Posterior cingulate gyrus (tissue), 11 donors: ENCODE measurements around the gene MAOB.
A peak's percentile ranks its signal among the peaks of the same experiment; 100 is the strongest.
"Not testable (repeated sequence)": the region's sequence is repeated elsewhere in the genome, so short reads cannot be mapped to it uniquely, and the experiment has no call there.

Source experiments
- DNase-seq, 10 donors: peaks; one replicate each; pipeline versions ENCODE4 v3.0.0 to v3.0.0-alpha.2; 2020 to 2021; ENCODE audit warnings: mixed read lengths in 3 of 10
- intact Hi-C: fragments of 100-400 bp; cut with DNase I; formaldehyde crosslinking; loops from one replicate; pipeline ENCODE4 v1.15.1; 2023

MAOB gene

GRCh38 chrX:43804021-43804420, 78.2 kb downstream of the MAOB start:
- DNase-seq, result no peak
- intact Hi-C loops, result no loop called here

GRCh38 chrX:43785930-43786591, 96.2 kb downstream of the MAOB start:
- no peak for DNase-seq
- intact Hi-C loops, result no loop called here

- intact Hi-C loops, result loop anchor here (10.0 kb wide), 1 partner anchor 1963 kb away; no protein-coding TSS in a partner anchor
- no peak for DNase-seq
Measured at GRCh38 chrX:43758044-43758443, 124.2 kb downstream of the MAOB start.

- intact Hi-C loops, result loop anchor here (10.0 kb wide), 1 partner anchor 1961 kb away; no protein-coding TSS in a partner anchor
- no peak for DNase-seq
Measured at GRCh38 chrX:43756076-43756475, 126.2 kb downstream of the MAOB start.

GRCh38 chrX:43753637-43754036, 128.6 kb downstream of the MAOB start:
- intact Hi-C loops, result loop anchor here (10.0 kb wide), 1 partner anchor 1959 kb away; no protein-coding TSS in a partner anchor
- DNase-seq, result no peak

GRCh38 chrX:43750248-43750676, 132.0 kb downstream of the MAOB start:
- intact Hi-C loops, result loop anchor here (1.0 to 10.0 kb wide), 2 partner anchors 190 to 1955 kb away; no protein-coding TSS in a partner anchor
- DNase-seq, result peak in 4 of 10 donors; percentile 8 to 28 (median 12)

- intact Hi-C loops, result no loop called here
- no peak for DNase-seq
Measured at GRCh38 chrX:43747476-43747875, 134.8 kb downstream of the MAOB start.

- intact Hi-C loops, result no loop called here
- no peak for DNase-seq
Measured at GRCh38 chrX:43745938-43746721, 136.1 kb downstream of the MAOB start.

- no peak for DNase-seq
- intact Hi-C loops, result no loop called here
Measured at GRCh38 chrX:43744284-43744683, 138.0 kb downstream of the MAOB start.

- DNase-seq, result no peak
- intact Hi-C loops, result no loop called here
Measured at GRCh38 chrX:43743100-43743822, 139.0 kb downstream of the MAOB start.

GRCh38 chrX:43741843-43742573, 140.2 kb downstream of the MAOB start:
- intact Hi-C loops, result no loop called here
- no peak for DNase-seq

GRCh38 chrX:43735957-43736356, 146.3 kb downstream of the MAOB start:
- no peak for DNase-seq
- intact Hi-C loops, result no loop called here

GRCh38 chrX:43735534-43735933, 146.7 kb downstream of the MAOB start:
- DNase-seq, result peak in 1 of 10 donors; percentile 43
- intact Hi-C loops, result no loop called here

- DNase-seq, result no peak
- intact Hi-C loops, result no loop called here
Measured at GRCh38 chrX:43734444-43734843, 147.8 kb downstream of the MAOB start.

- intact Hi-C loops, result no loop called here
- DNase-seq, result no peak
Measured at GRCh38 chrX:43733699-43734098, 148.6 kb downstream of the MAOB start.

GRCh38 chrX:43731086-43731485, 151.2 kb downstream of the MAOB start:
- no peak for DNase-seq
- intact Hi-C loops, result no loop called here

- intact Hi-C loops, result no loop called here
- no peak for DNase-seq
Measured at GRCh38 chrX:43728966-43729365, 153.3 kb downstream of the MAOB start.

- intact Hi-C loops, result no loop called here
Measured at GRCh38 chrX:43728002-43728401, 154.2 kb downstream of the MAOB start.

GRCh38 chrX:43727254-43727653, 155.0 kb downstream of the MAOB start:
- DNase-seq, intact Hi-C loops: not testable (repeated sequence)

More at GRCh38 chrX:43728002-43728401, 154.2 kb downstream of the MAOB start:
- DNase-seq, result no peak

GRCh38 chrX:43725227-43725626, 157.0 kb downstream of the MAOB start:
- DNase-seq, intact Hi-C loops: not testable (repeated sequence)
